ENCODE data around the gene REPS2. TPM values are rescaled to one million over a fixed set of nuclear protein-coding genes. Genes with fewer than 3 reads are reported as not detected.

REPS2 gene
- total and polyA plus RNA-seq, 9 of the 15 experiments (the other 6 are each of a cell fraction or from before 2014, with no cell fraction given) = 0.01 to 0.07 (median 0.01) TPM; not detected in 3

- H3K9me3 ChIP-seq (replicated peaks; ENCODE audit: control insufficient read depth, insufficient read depth, low read depth, low read length) = no peaks in the 10 kb centered on the region
- ChIA-PET POLR2A (no interaction called here), CTCF (ENCODE audit: low intra/inter-chr PET ratio) (no interaction called here)
- H2AFZ ChIP-seq (ENCODE audit: low read depth, low read length) = no peak overlapping the region
- intact Hi-C loops (cut with micrococcal nuclease) (no loop called here), in situ Hi-C loops (cut with MboI) (no loop called here)
- H3K9ac ChIP-seq (ENCODE audit: insufficient read depth in 1 of 2, low read depth in 2 of 2, low read length in 2 of 2) = no peak overlapping the region
- no peaks in the 10 kb centered on the region for H3K36me3 ChIP-seq (ENCODE audit: control insufficient read depth, insufficient read depth, low read length)
- H3K4me1 ChIP-seq (replicated peaks in 1 of 2; ENCODE audit: control insufficient read depth in 2 of 2, insufficient read depth in 2 of 2, low read length in 2 of 2) = no peaks in the 10 kb centered on the region
- no peak overlapping the region for H3K4me2 ChIP-seq (ENCODE audit: insufficient read depth, low read length)
- H3K27ac ChIP-seq (ENCODE audit: extremely low read depth, low read depth, low read length) = no peak overlapping the region
- H3K27me3 ChIP-seq (ENCODE audit: control insufficient read depth in 2 of 2, insufficient read depth in 2 of 2, low read length in 2 of 2) = no peaks in the 10 kb centered on the region; a peak in 1 of 5 replicates
- FAIRE-seq (no peak), DNase-seq (ENCODE audit: extremely low read depth in 1 of 4, low spot score in 3 of 4) (no peak), ATAC-seq (no peak)
- no peaks in the 10 kb centered on the region for H4K20me1 ChIP-seq (replicated peaks; ENCODE audit: control insufficient read depth, insufficient read depth, low read length)
- no TSS peak for BruUV-seq (replicated peaks)
- WGBS (ENCODE audit: insufficient coverage, low coverage, missing lambda C conversion rate) = 3% methylated on average over 4 of the region's 4 CpGs
- H3K9me1 ChIP-seq (ENCODE audit: control insufficient read depth, insufficient read depth, low read length) = no peaks in the 10 kb centered on the region
- no peak overlapping the region for H3K4me3 ChIP-seq
- H3K79me2 ChIP-seq (ENCODE audit: control insufficient read depth, insufficient read depth, low read length) = no peaks in the 10 kb centered on the region
- TF ChIP-seq HMGN3 (IDR thresholded peaks at IDR 0.05; ENCODE audit: borderline replicate concordance, extremely low read depth, insufficient read length, low read depth, low read length) = no peak
- no peak for TF ChIP-seq CEBPZ (IDR thresholded peaks at IDR 0.05; ENCODE audit: borderline replicate concordance, low read depth, low read length)
- TF ChIP-seq SETDB1 (IDR thresholded peaks at IDR 0.05; ENCODE audit: low read length) = no peak
- no peak for TF ChIP-seq EP300 (IDR thresholded peaks at IDR 0.05; ENCODE audit: low read length)
- TF ChIP-seq CREB3 (tag; conservative IDR thresholded peaks at IDR 0.05; ENCODE audit: low read depth) = no peak
- no peak for TF ChIP-seq IRF1 (CRISPR knock-in tag; IDR thresholded peaks at IDR 0.05; ENCODE audit: borderline replicate concordance)
- no peak for TF ChIP-seq FOXK1 (CRISPR knock-in tag; IDR thresholded peaks at IDR 0.05; ENCODE audit: borderline replicate concordance)
- no peak for TF ChIP-seq ZBTB11 (CRISPR knock-in tag; IDR thresholded peaks at IDR 0.05)
- no peak for TF ChIP-seq NR4A1 (CRISPR knock-in tag; IDR thresholded peaks at IDR 0.05)
- no peak for TF ChIP-seq NR4A1 (tag; IDR thresholded peaks at IDR 0.05)
- no peak for TF ChIP-seq HDAC6 (IDR thresholded peaks at IDR 0.05; ENCODE audit: low read depth, low read length)
Measured at GRCh38 chrX:17030092-17030491, 83.6 kb downstream of the REPS2 start.
